Medulla oblongata (tissue), 1 donor: ENCODE results near the gene DCUN1D2.
"Not testable (repeated sequence)": the region's sequence is repeated elsewhere in the genome, so short reads cannot be mapped to it uniquely, and the experiment has no call there.

Experiments used
- DNase-seq: peaks from one replicate; pipeline ENCODE4 v3.0.0-alpha.2; 2015; ENCODE audit errors: extremely low spot score

Gene DCUN1D2

GRCh38 chr13:113446488-113446854 lies 44.0 kb downstream of the DCUN1D2 start:
- no peak for DNase-seq

DNA sequence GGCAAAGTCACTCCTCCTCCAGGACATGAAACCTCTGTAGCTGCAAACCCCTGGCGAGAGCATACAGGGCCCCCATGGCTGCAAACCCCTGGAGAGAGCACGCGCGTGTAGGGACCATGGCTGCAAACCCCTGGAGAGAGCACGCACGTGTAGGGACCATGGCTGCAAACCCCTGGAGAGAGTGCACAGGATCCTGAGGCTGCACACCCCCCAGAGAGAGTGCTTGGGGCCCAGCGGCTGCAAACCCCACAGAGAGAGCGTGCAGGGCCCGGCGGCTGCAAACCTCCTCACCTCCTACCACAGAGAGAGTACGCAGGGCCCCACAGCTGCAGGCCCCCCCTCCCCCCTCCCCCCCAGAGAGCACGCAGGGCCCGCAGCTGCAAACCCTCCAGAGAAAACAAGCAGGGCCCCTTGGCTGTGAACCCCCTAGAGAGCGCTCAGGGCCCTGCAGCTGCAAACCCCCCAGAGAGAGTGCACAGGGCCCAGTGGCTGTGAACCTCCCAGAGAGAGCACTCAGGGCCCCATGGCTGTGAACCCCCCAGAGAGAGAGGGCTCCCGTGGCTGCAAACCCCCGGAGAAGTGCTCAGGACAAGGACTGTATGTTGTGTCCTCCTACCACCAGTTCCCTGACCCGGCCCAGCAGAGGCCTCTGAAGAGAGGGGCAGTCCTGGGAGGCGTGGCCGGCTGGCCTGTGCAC lies 44.6 kb downstream of the DCUN1D2 start:
- no peak for DNase-seq

DNA sequence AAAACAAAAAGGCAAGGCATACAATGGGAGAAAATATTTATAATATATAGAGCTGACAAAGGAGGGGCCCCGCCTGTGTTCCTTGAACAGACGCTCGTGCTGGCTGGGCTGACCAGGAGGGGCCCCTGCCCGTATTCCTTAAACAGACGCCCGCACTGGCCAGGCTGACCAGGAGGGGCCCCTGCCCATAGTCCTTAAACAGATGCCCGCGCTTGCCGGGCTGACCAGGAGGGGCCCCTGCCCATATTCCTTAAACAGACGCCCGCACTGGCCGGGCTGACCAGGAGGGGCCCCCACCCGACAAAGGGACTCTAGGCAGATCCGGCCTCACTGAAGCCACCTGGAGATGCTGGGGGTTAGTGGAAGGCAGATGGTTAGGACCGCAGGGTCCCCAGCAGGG lies 46.5 kb downstream of the DCUN1D2 start:
- DNase-seq: no peak

DNA sequence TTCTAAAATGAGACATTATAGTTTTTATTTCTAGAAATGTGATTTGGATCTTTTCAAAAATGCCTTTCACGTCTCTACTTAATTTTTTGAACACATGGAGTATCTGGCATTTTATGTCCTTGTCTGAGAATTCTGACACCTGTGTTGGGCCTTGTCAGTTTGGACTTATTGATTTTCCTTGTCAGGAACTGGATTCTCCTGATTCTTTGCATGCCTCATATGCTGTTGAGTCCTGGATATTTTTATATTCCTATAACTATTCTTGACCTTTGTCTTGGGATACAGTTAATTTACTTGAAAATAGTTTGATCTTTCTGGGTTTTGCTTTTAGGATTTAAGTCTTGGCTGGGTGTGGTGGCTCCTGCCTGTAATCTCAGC lies 47.5 kb downstream of the DCUN1D2 start:
- no peak for DNase-seq

- DNase-seq: no peak
Measured at GRCh38 chr13:113442354-113442984, 48.0 kb downstream of the DCUN1D2 start.

- DNase-seq: no peak
Measured at GRCh38 chr13:113441661-113442060, 48.9 kb downstream of the DCUN1D2 start.

DNA sequence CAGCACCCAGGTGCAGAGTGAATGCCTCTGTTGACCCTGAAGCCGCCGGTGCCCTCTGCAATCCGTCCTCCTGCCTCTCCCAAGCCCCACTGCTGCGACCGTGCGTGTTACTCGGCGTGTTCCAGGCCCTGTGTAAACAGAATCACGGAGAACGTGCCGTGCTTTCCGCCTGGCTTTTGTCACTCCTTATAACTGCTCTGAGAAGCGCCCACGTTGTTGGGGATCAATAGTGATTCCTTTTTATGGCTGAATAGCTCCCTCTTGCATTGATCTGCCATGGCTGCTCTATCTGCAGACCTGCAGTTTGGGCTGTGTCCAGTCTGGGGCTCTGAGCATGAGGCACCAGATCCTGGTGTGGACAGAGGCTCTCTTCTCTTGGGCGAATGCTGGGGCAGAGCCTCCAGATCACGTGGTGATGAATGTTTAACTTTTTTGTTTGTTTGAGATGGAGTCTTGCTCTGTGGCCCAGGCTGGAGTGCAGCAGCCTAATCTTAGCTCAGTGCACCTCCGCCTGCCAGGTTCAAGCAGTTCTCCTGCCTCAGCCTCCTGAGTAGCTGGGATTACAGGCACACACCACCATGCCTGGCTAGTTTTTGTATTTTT lies 53.0 kb downstream of the DCUN1D2 start:
- no peak for DNase-seq

GRCh38 chr13:113436866-113437265 lies 53.6 kb downstream of the DCUN1D2 start:
- DNase-seq: not testable (repeated sequence)

- DNase-seq: not testable (repeated sequence)
Measured at GRCh38 chr13:113435907-113436306, 54.6 kb downstream of the DCUN1D2 start.

DNA sequence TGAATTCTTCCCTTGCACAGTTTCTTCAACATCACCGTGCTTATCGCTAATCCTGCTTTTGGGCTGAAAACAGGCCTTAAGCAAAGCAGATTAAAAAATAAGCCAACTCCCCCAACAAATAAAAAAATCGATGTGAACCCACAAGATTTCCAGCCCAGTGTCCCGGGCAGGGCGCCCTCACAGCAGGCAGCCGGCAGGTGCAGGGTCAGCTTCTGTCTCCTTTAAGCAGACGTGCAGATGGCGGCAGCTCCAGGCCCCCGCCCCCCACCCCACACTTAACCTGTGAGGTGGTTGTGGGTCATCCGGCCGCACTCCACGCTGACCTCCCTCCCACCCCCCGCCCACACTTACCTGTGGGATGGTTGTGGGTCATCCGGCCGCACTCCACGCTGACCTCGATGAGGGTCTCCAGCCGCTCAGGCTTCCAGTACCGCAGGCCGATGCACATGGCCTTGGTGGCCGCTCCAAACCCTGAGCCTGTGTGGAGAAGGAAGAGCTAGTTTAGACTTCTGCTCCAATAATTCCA lies 57.1 kb downstream of the DCUN1D2 start:
- DNase-seq: no peak

- DNase-seq: no peak
Measured at GRCh38 chr13:113432506-113433270, 57.8 kb downstream of the DCUN1D2 start.

GRCh38 chr13:113431171-113431570 lies 59.3 kb downstream of the DCUN1D2 start:
- no peak for DNase-seq

GRCh38 chr13:113430378-113431110 lies 60.0 kb downstream of the DCUN1D2 start:
- DNase-seq: no peak

DNA sequence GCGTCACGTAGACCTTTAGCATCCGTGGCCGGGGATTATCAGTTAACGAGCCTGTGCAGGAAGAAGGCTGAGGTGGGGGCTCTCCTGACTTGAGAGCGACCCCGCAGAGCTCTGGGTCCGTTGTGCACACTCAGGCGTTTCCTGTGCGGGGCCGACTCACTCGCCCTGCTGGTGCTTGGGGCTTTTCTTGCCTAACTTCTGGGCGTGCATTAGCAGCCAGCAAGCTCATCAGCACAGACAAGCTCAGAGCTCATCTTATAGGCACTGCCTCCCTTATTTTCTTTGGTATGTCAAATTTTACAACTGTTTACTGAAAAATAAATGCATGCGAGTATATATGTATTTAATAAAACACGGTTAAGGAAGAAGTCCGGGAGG lies 60.9 kb downstream of the DCUN1D2 start:
- no peak for DNase-seq

DNA sequence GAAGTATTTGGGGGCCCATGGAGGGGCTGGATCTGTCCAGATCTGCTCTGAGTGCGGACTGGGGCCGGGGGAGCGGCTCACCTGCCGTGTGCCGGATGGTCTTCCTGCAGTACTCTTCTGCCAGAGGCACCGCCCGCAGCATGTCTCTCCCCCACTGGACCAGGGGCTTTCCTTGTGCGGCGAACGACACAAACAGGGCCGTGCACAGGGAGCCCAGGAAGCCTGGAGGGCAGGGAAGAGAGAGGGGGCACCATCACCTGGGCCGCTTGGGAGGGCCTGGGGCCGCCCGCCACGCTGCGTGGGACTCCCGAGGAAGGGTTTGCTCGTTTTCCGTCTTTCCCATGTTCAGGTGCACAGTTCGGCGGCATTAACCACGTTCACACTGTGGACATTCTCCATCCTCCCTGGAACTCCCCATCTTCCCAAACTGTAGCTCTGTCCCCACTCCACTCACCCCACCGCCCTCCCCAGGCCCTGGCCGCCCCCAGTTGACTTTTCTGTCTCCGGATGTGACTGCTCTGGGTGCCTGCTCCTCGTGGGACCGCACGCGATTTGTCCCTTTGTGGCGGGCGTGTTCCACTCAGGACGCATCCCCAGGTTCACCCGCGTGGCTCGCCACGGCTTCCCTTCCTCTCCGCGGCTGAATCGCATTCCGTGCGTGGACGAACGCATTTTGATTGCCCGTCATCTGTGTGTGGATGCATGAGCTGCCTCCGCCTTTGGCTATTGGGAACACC lies 61.5 kb downstream of the DCUN1D2 start:
- no peak for DNase-seq

DNA sequence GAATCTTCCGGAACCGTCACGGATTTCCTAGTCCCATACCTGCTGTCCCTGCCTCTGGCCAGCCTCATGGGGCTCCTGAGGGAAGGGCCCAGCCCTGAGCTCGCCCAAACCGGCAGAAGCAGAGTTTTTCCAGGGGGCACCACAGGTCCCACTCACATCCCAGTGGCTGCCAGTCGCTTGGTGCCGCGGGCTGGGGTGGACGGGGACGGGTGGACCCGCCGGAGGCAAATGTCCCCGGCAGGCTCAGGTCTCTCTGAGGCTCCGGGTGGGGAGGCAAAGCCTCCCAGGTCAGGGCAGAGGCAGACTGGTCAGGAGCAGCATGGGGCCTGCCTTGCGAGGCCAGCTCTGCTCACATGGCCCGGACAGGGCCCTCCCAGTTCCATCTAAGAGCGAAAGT lies 62.0 kb downstream of the DCUN1D2 start:
- no peak for DNase-seq

GRCh38 chr13:113427562-113428468 lies 62.7 kb downstream of the DCUN1D2 start:
- DNase-seq: no peak

- no peak for DNase-seq
Measured at GRCh38 chr13:113426591-113426986, 63.9 kb downstream of the DCUN1D2 start.

DNA sequence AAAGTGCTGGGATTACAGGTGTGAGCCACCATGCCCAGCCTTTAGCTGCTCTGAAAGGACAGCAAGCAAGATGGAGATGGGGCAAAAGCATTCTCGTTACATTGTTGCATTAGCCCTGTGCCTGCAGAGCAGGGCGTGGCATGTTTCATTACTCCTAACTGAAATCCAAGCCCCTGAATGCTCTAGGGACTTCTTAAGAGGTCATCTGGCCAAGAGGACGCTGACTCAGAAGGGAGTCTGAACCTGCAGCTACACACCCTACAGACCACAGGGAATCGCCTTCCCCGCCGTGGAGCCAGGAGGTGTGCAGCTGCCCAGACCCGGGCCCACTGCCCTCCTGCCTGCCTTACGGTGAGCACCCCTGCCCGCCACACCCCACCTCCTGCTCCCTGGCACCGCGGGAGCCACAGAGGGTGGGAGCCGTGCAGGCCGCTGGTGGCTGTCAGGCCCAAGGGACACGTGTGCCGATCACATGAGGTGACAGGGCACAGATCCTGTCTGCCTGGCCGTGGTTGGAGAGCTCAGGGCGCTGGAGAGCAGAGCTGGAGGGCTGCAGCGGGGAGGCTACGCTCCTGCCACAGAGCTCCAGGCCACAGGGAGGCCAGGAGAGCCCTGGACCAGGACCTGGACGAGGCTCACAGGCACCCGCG lies 64.4 kb downstream of the DCUN1D2 start:
- no peak for DNase-seq
